ENCODE data around the gene SSTR3.

Gene SSTR3

DNA sequence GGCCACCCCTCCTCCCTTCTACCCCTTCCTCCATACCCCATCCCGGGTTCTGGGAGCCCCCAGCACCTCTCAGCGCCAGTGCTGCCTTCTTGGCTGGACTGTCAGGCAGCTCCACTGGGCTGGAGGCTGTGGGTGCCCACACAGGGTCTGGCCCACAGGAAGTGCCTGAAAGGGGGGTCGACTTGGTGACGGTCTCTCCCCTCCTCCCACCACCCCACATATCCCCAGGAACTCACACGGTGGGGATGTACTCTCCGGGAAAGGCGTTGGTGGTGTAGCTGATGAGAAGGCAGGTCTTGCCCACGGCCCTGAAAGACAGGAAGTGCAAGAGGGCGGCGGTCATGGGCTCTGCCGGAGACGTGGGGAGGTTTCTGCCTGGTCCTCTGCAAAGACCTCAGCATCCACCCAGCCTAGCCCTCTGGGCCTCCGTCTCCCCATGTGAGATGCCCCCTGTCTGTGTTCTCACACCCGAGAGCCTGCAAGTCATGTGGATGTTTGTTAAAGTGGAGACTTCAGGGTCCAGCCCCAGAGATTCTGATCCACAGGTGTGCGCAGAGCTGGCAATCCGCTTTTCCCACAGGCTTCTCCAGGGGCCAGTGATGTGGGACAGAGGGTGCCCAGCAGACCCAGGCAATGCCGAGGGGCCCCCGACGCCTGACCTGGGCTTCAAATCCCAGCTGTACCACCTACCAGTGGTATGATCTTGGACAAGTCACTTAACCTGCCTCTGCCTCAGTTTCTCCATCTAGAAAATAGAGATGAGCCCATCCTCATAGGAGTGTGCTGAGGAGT is 29.3 kb upstream of the SSTR3 start:
- Histone ChIP-seq H3K27ac (ENCODE audit: insufficient read depth in 1 of 2, low read depth in 1 of 2, low read length in 2 of 2, poor library complexity in 1 of 2, severe bottlenecking in 2 of 2) (peak overlapping the region; percentile 36 to 78), H3K36me3 (ENCODE audit: control insufficient read depth in 4 of 4, insufficient read depth in 4 of 4, low read length in 3 of 4) (peaks cover 0 to 50% (median 38%) of the 10 kb centered on the region in 4 experiments), H3K27me3 (replicated peaks in 2 of 5; ENCODE audit: control insufficient read depth in 4 of 5, insufficient read depth in 5 of 5, low read length in 4 of 5) (no peaks in the 10 kb centered on the region), H3K4me3 (ENCODE audit: control insufficient read depth in 1 of 7, extremely low read depth in 1 of 7, insufficient read depth in 4 of 7, low read depth in 2 of 7, low read length in 6 of 7) (peak overlapping the region in 6 of 7 experiments; percentile 16 to 99 (median 93)), H3K4me1 (ENCODE audit: control extremely low read depth in 1 of 4, control insufficient read depth in 4 of 4, insufficient read depth in 4 of 4, low read length in 3 of 4) (peaks cover 6 to 84% (median 76%) of the 10 kb centered on the region in 4 experiments), H3K9me3 (ENCODE audit: control extremely low read depth in 1 of 5, control insufficient read depth in 4 of 5, insufficient read depth in 2 of 5, low read depth in 1 of 5, low read length in 4 of 5) (no peaks in the 10 kb centered on the region)
- DNase-seq, result peak in 2 of 3 donors; percentile 60 to 71
- WGBS (ENCODE audit: insufficient coverage), result 26% methylated on average over 14 of the region's 19 CpGs
- ChIA-PET CTCF (interaction anchor here (0.6 to 11.2 kb wide), 16 partner anchors 10 to 558 kb away, joined by 3 to 157 read pairs (median 4); no protein-coding TSS in a partner anchor), POLR2A (interaction anchor here (0.5 to 3.8 kb wide), 6 partner anchors 12 to 816 kb away, joined by 3 to 45 read pairs (median 3); no protein-coding TSS in a partner anchor)

DNA sequence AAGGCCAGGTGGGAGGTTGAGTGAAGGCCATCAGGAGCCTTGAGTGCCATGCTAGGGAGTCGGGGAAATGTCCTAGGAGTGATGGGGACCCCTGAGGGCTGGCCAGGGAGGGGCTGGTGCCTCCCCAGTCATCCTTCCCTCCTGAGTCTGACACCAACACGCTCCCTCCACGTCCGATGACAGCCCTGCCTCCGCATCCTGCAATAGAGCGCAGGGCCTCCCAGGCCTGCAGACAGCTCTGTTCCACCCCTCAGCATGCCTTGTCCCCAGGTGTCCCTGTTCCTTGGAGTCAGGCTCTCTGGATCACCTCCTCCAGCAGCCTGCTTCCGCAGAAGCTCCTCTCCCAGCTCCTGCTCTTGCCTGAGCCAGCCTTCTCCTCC is 28.7 kb upstream of the SSTR3 start:
- no peak for DNase-seq
- WGBS (ENCODE audit: insufficient coverage), result 85% methylated on average over 6 of the region's 7 CpGs
- ChIA-PET CTCF (interaction anchor here (0.6 to 11.2 kb wide), 7 partner anchors 10 to 385 kb away, joined by 3 to 157 read pairs (median 4); no protein-coding TSS in a partner anchor), POLR2A (interaction anchor here (1.4 to 3.8 kb wide), 2 partner anchors 11 to 65 kb away, joined by 3 to 45 read pairs; no protein-coding TSS in a partner anchor)
- H3K27ac ChIP-seq (ENCODE audit: insufficient read depth in 1 of 2, low read depth in 1 of 2, low read length in 2 of 2, poor library complexity in 1 of 2, severe bottlenecking in 2 of 2), result peak overlapping the region; percentile 36 to 78
- H3K4me3 ChIP-seq (ENCODE audit: control insufficient read depth in 1 of 7, extremely low read depth in 1 of 7, insufficient read depth in 4 of 7, low read depth in 2 of 7, low read length in 6 of 7), result peak overlapping the region in 4 of 7 experiments; percentile 80 to 99 (median 94)
- H3K36me3 ChIP-seq (ENCODE audit: control insufficient read depth in 4 of 4, insufficient read depth in 4 of 4, low read length in 3 of 4), result peaks cover 0 to 57% (median 42%) of the 10 kb centered on the region in 4 experiments
- no peaks in the 10 kb centered on the region for H3K9me3 ChIP-seq (ENCODE audit: control extremely low read depth in 1 of 5, control insufficient read depth in 4 of 5, insufficient read depth in 2 of 5, low read depth in 1 of 5, low read length in 4 of 5)
- peaks cover 6 to 89% (median 78%) of the 10 kb centered on the region in 4 experiments for H3K4me1 ChIP-seq (ENCODE audit: control extremely low read depth in 1 of 4, control insufficient read depth in 4 of 4, insufficient read depth in 4 of 4, low read length in 3 of 4)
- H3K27me3 ChIP-seq (replicated peaks in 2 of 5; ENCODE audit: control insufficient read depth in 4 of 5, insufficient read depth in 5 of 5, low read length in 4 of 5), result no peaks in the 10 kb centered on the region

DNA sequence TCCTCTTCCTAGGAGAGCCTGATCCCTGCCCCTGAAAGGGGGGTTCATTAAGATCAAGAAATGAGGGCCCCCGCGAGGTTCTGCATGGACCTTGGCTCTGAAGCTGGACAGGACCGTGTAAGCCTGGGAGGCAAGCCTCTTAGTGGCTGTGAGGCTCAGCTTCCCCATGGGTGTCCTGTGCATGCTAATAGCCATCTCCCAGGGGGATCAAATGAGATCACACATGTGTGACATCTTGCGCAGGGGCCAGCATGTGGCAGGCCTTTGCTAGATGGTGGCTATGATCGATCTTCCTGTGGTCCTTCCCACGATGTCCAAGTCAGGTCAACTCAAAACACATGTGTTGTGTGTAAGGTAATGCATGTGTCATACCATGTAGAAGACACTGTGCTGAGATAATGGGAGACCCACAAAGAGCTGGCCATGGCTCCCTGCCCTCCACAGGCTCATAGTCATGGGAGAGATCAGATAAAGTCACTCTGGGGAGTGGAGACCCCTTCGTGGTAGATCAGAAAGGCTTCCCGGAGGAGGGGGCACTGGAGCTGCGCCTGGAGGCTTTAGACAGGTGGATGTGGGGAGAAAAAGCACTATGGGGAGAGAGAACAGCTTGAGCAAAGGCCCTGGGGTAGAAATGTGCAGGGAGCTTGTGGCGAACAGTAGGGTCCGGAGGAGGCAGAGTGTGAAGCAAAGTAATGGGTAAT is 28.1 kb upstream of the SSTR3 start:
- no peak for DNase-seq
- POLR2A ChIA-PET, result interaction anchor here (0.7 to 1.4 kb wide), 2 partner anchors 30 to 66 kb away, joined by 3 read pairs; no protein-coding TSS in a partner anchor
- CTCF ChIA-PET, result interaction anchor here (1.1 to 11.2 kb wide), 6 partner anchors 9 to 384 kb away, joined by 3 to 157 read pairs (median 6); no protein-coding TSS in a partner anchor
- Histone ChIP-seq H3K27ac (ENCODE audit: insufficient read depth in 1 of 2, low read depth in 1 of 2, low read length in 2 of 2, poor library complexity in 1 of 2, severe bottlenecking in 2 of 2) (peak overlapping the region in 1 of 2 experiments; percentile 41), H3K27me3 (replicated peaks in 2 of 5; ENCODE audit: control insufficient read depth in 4 of 5, insufficient read depth in 5 of 5, low read length in 4 of 5) (no peaks in the 10 kb centered on the region), H3K36me3 (ENCODE audit: control insufficient read depth in 4 of 4, insufficient read depth in 4 of 4, low read length in 3 of 4) (peaks cover 2 to 62% (median 47%) of the 10 kb centered on the region in 4 experiments), H3K9me3 (ENCODE audit: control extremely low read depth in 1 of 5, control insufficient read depth in 4 of 5, insufficient read depth in 2 of 5, low read depth in 1 of 5, low read length in 4 of 5) (no peaks in the 10 kb centered on the region), H3K4me3 (ENCODE audit: control insufficient read depth in 1 of 7, extremely low read depth in 1 of 7, insufficient read depth in 4 of 7, low read depth in 2 of 7, low read length in 6 of 7) (no peak overlapping the region), H3K4me1 (ENCODE audit: control extremely low read depth in 1 of 4, control insufficient read depth in 4 of 4, insufficient read depth in 4 of 4, low read length in 3 of 4) (peaks cover 2 to 89% (median 78%) of the 10 kb centered on the region in 4 experiments)
- WGBS (ENCODE audit: insufficient coverage), result 88% methylated on average over 10 of the region's 11 CpGs

DNA sequence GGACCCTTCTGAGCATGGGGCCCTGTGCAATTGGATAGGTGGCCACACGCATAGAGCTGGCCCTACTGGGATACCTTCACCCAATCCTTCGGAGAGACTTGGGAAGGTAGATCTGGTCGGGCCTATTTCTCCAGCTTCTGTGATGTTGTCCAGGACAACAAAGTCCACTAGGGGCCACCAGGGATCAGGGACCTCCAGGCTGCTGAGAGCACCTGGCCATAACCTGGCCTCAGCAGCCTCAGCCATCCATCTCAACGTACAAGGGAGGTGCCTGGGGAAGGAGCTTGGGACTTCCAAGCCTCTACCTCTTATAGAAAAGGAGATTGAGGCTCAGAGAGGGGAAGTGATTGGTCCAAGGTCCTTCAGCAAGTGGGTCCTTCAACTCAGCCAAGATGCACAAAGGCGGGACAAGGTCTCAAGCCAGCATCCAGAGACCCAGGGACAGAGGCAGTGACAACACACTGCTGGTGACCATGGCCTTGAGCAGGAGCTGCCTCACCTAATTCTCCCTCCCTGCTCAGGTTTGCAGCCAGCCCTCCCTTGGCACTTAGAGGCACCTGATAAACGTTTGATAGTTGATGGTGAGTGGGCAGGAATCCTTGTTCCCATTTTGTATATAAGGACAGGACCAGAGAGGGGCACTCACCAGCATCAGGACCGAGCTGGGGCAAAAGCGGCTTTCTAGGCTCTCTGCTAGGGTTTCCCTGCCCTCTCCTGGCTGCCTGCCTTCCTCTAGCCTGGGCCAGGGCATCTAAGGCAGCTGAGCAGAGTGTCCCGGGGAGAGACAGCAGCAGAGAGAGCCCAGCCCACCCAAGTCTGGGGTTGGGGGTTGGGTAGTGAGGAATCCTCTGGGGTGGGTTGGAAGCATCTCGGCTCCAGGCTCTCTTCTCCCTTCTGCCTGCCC is 27.3 kb upstream of the SSTR3 start:
- 95% methylated on average over 6 of the region's 10 CpGs for WGBS (ENCODE audit: insufficient coverage)
- Histone ChIP-seq H3K4me1 (ENCODE audit: control extremely low read depth in 1 of 4, control insufficient read depth in 4 of 4, insufficient read depth in 4 of 4, low read length in 3 of 4) (peaks cover 2 to 88% (median 78%) of the 10 kb centered on the region in 4 experiments), H3K4me3 (ENCODE audit: control insufficient read depth in 1 of 7, extremely low read depth in 1 of 7, insufficient read depth in 4 of 7, low read depth in 2 of 7, low read length in 6 of 7) (no peak overlapping the region), H3K36me3 (ENCODE audit: control insufficient read depth in 4 of 4, insufficient read depth in 4 of 4, low read length in 3 of 4) (peaks cover 2 to 70% (median 53%) of the 10 kb centered on the region in 4 experiments), H3K9me3 (ENCODE audit: control extremely low read depth in 1 of 5, control insufficient read depth in 4 of 5, insufficient read depth in 2 of 5, low read depth in 1 of 5, low read length in 4 of 5) (no peaks in the 10 kb centered on the region), H3K27me3 (replicated peaks in 2 of 5; ENCODE audit: control insufficient read depth in 4 of 5, insufficient read depth in 5 of 5, low read length in 4 of 5) (no peaks in the 10 kb centered on the region), H3K27ac (ENCODE audit: insufficient read depth in 1 of 2, low read depth in 1 of 2, low read length in 2 of 2, poor library complexity in 1 of 2, severe bottlenecking in 2 of 2) (peak overlapping the region in 1 of 2 experiments; percentile 41)
- POLR2A ChIA-PET, result interaction anchor here (0.7 kb wide), 1 partner anchor 29 kb away, joined by 3 read pairs; no protein-coding TSS in a partner anchor
- DNase-seq, result no peak
- CTCF ChIA-PET, result interaction anchor here (0.6 to 11.2 kb wide), 7 partner anchors 8 to 71 kb away, joined by 3 to 157 read pairs (median 4); no protein-coding TSS in a partner anchor

- H3K4me1 ChIP-seq (ENCODE audit: control extremely low read depth in 1 of 4, control insufficient read depth in 4 of 4, insufficient read depth in 4 of 4, low read length in 3 of 4), result peaks cover 0 to 82% (median 70%) of the 10 kb centered on the region in 4 experiments
- H3K27ac ChIP-seq (ENCODE audit: insufficient read depth in 1 of 2, low read depth in 1 of 2, low read length in 2 of 2, poor library complexity in 1 of 2, severe bottlenecking in 2 of 2), result peak overlapping the region in 1 of 2 experiments; percentile 58
Observed at GRCh38 chr22:37237371-37238268, 25.3 kb upstream of the SSTR3 start.

More at GRCh38 chr22:37237371-37238268, 25.3 kb upstream of the SSTR3 start:
- Histone ChIP-seq H3K9me3 (ENCODE audit: control extremely low read depth in 1 of 5, control insufficient read depth in 4 of 5, insufficient read depth in 2 of 5, low read depth in 1 of 5, low read length in 4 of 5) (no peaks in the 10 kb centered on the region), H3K27me3 (replicated peaks in 2 of 5; ENCODE audit: control insufficient read depth in 4 of 5, insufficient read depth in 5 of 5, low read length in 4 of 5) (no peaks in the 10 kb centered on the region), H3K4me3 (ENCODE audit: control insufficient read depth in 1 of 7, extremely low read depth in 1 of 7, insufficient read depth in 4 of 7, low read depth in 2 of 7, low read length in 6 of 7) (no peak overlapping the region), H3K36me3 (ENCODE audit: control insufficient read depth in 4 of 4, insufficient read depth in 4 of 4, low read length in 3 of 4) (peaks cover 9 to 88% (median 67%) of the 10 kb centered on the region in 4 experiments)
- no peak for DNase-seq
- 92% methylated on average over 19 of the region's 20 CpGs for WGBS (ENCODE audit: insufficient coverage)
- POLR2A ChIA-PET, result interaction anchor here (0.7 kb wide), 1 partner anchor 23 kb away, joined by 3 read pairs; no protein-coding TSS in a partner anchor
- CTCF ChIA-PET, result interaction anchor here (0.6 to 11.2 kb wide), 4 partner anchors 9 to 176 kb away, joined by 3 to 157 read pairs (median 6); no protein-coding TSS in a partner anchor

All from common myeloid progenitor, CD34-positive (primary cell).